ENCODE results near the gene CCDC9. TPM values are rescaled to one million over a fixed set of nuclear protein-coding genes. Genes with fewer than 3 reads are reported as not detected.

Gene CCDC9
- total and polyA plus RNA-seq, 2 donors (not counting 1 experiment from before 2014, with no cell fraction given): 7.2 to 8.1 TPM

DNA sequence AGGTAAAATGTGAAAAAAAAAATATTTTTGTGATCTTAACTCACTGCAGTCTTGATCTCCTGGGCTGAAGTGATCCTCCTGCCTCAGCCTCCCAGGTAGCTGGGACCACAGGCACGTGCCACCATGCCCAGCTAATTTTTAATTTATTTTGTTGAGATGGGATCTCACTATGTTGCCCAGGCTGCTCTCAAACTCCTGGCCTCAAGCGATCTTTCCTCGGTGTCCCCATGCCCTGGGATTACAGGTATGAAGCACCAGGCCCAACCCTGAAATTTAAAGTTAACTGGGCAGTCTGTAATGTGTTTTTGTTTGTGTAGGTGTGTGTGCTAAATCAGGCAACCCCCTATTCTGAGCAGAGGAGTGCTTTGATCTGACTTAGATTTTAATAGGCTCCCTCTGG lies 50.0 kb downstream of the CCDC9 start:
- H3K4me3 ChIP-seq (replicated peaks in 1 of 4; ENCODE audit: control extremely low read depth in 1 of 4, insufficient read depth in 1 of 4, low read depth in 3 of 4, low read length in 4 of 4): no peak overlapping the region
- no peak overlapping the region for H3K27ac ChIP-seq (ENCODE audit: insufficient read depth, low read length)
- no peaks in the 10 kb centered on the region for H3K9me3 ChIP-seq (ENCODE audit: control insufficient read depth, insufficient read depth, low read depth, low read length)
- no peak overlapping the region for H3K4me2 ChIP-seq (ENCODE audit: extremely low read depth, insufficient read depth, low read length)
- H3K36me3 ChIP-seq (ENCODE audit: control insufficient read depth, insufficient read depth, low read length): no peaks in the 10 kb centered on the region
- TF ChIP-seq EZH2 (IDR thresholded peaks at IDR 0.05; ENCODE audit: low read length, missing control alignments): no peak
- TF ChIP-seq CTCF (conservative IDR thresholded peaks at IDR 0.05 in 1 of 2, IDR thresholded peaks at IDR 0.05 in 1 of 2; ENCODE audit: low read depth in 1 of 2, low read length in 2 of 2): no peak
- H2AFZ ChIP-seq (ENCODE audit: low read length): no peak overlapping the region
- no peaks in the 10 kb centered on the region for H3K79me2 ChIP-seq (ENCODE audit: control insufficient read depth, insufficient read depth, low read length)
- no peaks in the 10 kb centered on the region for H4K20me1 ChIP-seq (ENCODE audit: control insufficient read depth, extremely low read depth, insufficient read depth, low read length)
- DNase-seq (ENCODE audit: low read depth in 2 of 2): no peak
- no peaks in the 10 kb centered on the region for H3K4me1 ChIP-seq (ENCODE audit: control insufficient read depth, extremely low read depth, insufficient read depth, low read length)
- H3K27me3 ChIP-seq (ENCODE audit: control insufficient read depth, insufficient read depth, low read length): no peaks in the 10 kb centered on the region
- no peak overlapping the region for H3K9ac ChIP-seq (ENCODE audit: insufficient read depth, low read length)

- Histone ChIP-seq H3K79me2 (ENCODE audit: control insufficient read depth, insufficient read depth, low read length) (no peaks in the 10 kb centered on the region), H3K36me3 (ENCODE audit: control insufficient read depth, insufficient read depth, low read length) (no peaks in the 10 kb centered on the region), H4K20me1 (ENCODE audit: control insufficient read depth, extremely low read depth, insufficient read depth, low read length) (no peaks in the 10 kb centered on the region), H3K4me2 (ENCODE audit: extremely low read depth, insufficient read depth, low read length) (no peak overlapping the region), H3K27ac (ENCODE audit: insufficient read depth, low read length) (no peak overlapping the region), H3K4me3 (replicated peaks in 1 of 4; ENCODE audit: control extremely low read depth in 1 of 4, insufficient read depth in 1 of 4, low read depth in 3 of 4, low read length in 4 of 4) (no peak overlapping the region), H3K27me3 (ENCODE audit: control insufficient read depth, insufficient read depth, low read length) (no peaks in the 10 kb centered on the region), H3K4me1 (ENCODE audit: control insufficient read depth, extremely low read depth, insufficient read depth, low read length) (no peaks in the 10 kb centered on the region), H2AFZ (ENCODE audit: low read length) (no peak overlapping the region), H3K9me3 (ENCODE audit: control insufficient read depth, insufficient read depth, low read depth, low read length) (no peaks in the 10 kb centered on the region), H3K9ac (ENCODE audit: insufficient read depth, low read length) (no peak overlapping the region)
- TF ChIP-seq EZH2 (IDR thresholded peaks at IDR 0.05; ENCODE audit: low read length, missing control alignments): no peak
- no peak for TF ChIP-seq CTCF (conservative IDR thresholded peaks at IDR 0.05 in 1 of 2, IDR thresholded peaks at IDR 0.05 in 1 of 2; ENCODE audit: low read depth in 1 of 2, low read length in 2 of 2)
- DNase-seq (ENCODE audit: low read depth in 2 of 2): peak; percentile 23 to 49
These were observed 52.7 kb downstream of the CCDC9 start for GRCh38 chr19:47309038-47309437.

- no peaks in the 10 kb centered on the region for H3K79me2 ChIP-seq (ENCODE audit: control insufficient read depth, insufficient read depth, low read length)
- H2AFZ ChIP-seq (ENCODE audit: low read length): no peak within 1 kb of the TSS
- H3K4me3 ChIP-seq (replicated peaks in 1 of 4; ENCODE audit: control extremely low read depth in 1 of 4, insufficient read depth in 1 of 4, low read depth in 3 of 4, low read length in 4 of 4): no peak within 1 kb of the TSS
- H3K9me3 ChIP-seq (ENCODE audit: control insufficient read depth, insufficient read depth, low read depth, low read length): no peaks in the 10 kb centered on the region
- H3K4me2 ChIP-seq (ENCODE audit: extremely low read depth, insufficient read depth, low read length): no peak within 1 kb of the TSS
- H3K9ac ChIP-seq (ENCODE audit: insufficient read depth, low read length): no peak within 1 kb of the TSS
- H3K4me1 ChIP-seq (ENCODE audit: control insufficient read depth, extremely low read depth, insufficient read depth, low read length): no peaks in the 10 kb centered on the region
- H3K27me3 ChIP-seq (ENCODE audit: control insufficient read depth, insufficient read depth, low read length): no peaks in the 10 kb centered on the region
- no peak for DNase-seq (ENCODE audit: low read depth in 2 of 2)
- no peak within 1 kb of the TSS for H3K27ac ChIP-seq (ENCODE audit: insufficient read depth, low read length)
- no peaks in the 10 kb centered on the region for H4K20me1 ChIP-seq (ENCODE audit: control insufficient read depth, extremely low read depth, insufficient read depth, low read length)
- no peaks in the 10 kb centered on the region for H3K36me3 ChIP-seq (ENCODE audit: control insufficient read depth, insufficient read depth, low read length)
- no peak for TF ChIP-seq CTCF (conservative IDR thresholded peaks at IDR 0.05 in 1 of 2, IDR thresholded peaks at IDR 0.05 in 1 of 2; ENCODE audit: low read depth in 1 of 2, low read length in 2 of 2)
- no peak for TF ChIP-seq EZH2 (IDR thresholded peaks at IDR 0.05; ENCODE audit: low read length, missing control alignments)
These were observed 53.3 kb downstream of the CCDC9 start, which contains the start of gene C5AR1 for GRCh38 chr19:47309608-47310007. TSS of gene C5AR1 (plus strand) at chr19:47309861. CDS start at chr19:47309896, 35 bp downstream.

Data from fibroblast of lung (primary cell).